GM10248 (cell line): ENCODE measurements around the gene LMF1.

Experiments
- CTCF ChIA-PET: fragments of 300-600 bp; sonication (Branson Sonifier 250); formaldehyde crosslinking; extraction: SDS; loops from one replicate; lab custom pipeline; 2021; ENCODE audit warnings: antibody characterized with exemption; lab: Yijun Ruan, JAX
- POLR2A ChIA-PET: fragments of 350-650 bp; sonication (Branson Sonifier 250); formaldehyde crosslinking; extraction: SDS; loops from one replicate; lab custom pipeline; 2020; ENCODE audit warnings: antibody characterized with exemption; lab: Yijun Ruan, JAX
- DNase-seq: peaks from one replicate; pipeline ENCODE4 v3.0.0; 2012; ENCODE audit errors: extremely low spot score
- CTCF ChIP-seq: IDR thresholded peaks from 2 replicates; pipeline ENCODE4 v1.5.1; 2012; ENCODE audit warnings: mild to moderate bottlenecking, low read depth; ENCODE audit errors: extremely low read depth, missing control alignments, control extremely low read depth

The LMF1 gene

GRCh38 chr16:804193-805048, 166.4 kb downstream of the LMF1 start:
- POLR2A ChIA-PET: no interaction called here
- CTCF ChIA-PET: interaction anchor here (1.3 to 1.4 kb wide), 2 partner anchors 64 to 92 kb away, joined by 3 to 4 read pairs; partner anchors contain the start of gene CIAO3
- no peak for DNase-seq
- TF ChIP-seq CTCF: no peak

DNA sequence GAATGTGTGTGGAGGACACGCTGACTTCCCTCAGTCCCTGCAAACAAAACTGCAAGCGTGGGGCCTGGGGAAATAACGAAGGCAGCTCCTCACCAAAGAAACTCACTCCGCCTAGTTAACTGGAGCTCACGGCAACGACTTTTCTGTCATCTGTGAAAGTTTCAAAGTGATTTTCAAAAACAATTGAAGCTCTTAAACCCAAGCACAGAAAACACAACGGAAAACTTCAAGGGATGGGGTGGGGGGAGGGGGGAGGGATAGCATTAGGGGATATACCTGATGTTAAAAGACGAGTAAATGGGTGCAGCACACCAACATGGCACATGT, 167.1 kb downstream of the LMF1 start:
- CTCF ChIA-PET: interaction anchor here (1.3 to 1.4 kb wide), 2 partner anchors 63 to 91 kb away, joined by 3 to 4 read pairs; partner anchors contain the start of gene CIAO3
- no peak for TF ChIP-seq CTCF
- no peak for DNase-seq
- POLR2A ChIA-PET: interaction anchor here (0.6 kb wide), 1 partner anchor 386 kb away, joined by 3 read pairs; no protein-coding TSS in a partner anchor
